Stimulated activated CD8-positive, alpha-beta memory T cell treated with anti-CD3 and anti-CD28 coated beads, Interleukin-15, amount 100 ng/mL, for 24 hours (primary cell): Measurements from ENCODE around the gene FXYD7.

Experiments used
- DNase-seq: peaks from one replicate; pipeline ENCODE4 v3.0.0-alpha.2; 2020; ENCODE audit warnings: low read depth

FXYD7 gene

GRCh38 chr19:35199481-35199880 is 56.4 kb downstream of the FXYD7 start:
- DNase-seq = no peak

GRCh38 chr19:35202722-35203688 is 60.0 kb downstream of the FXYD7 start:
- no peak for DNase-seq
